Endothelial cell of umbilical vein (primary cell): Measurements from ENCODE around the gene RBP5. TPM values are rescaled to one million over a fixed set of nuclear protein-coding genes. Genes with fewer than 3 reads are reported as not detected.

Experiments
- BruUV-seq: library from RNA; stranded (reverse); fragments of 400-500 nt; replicated peaks from 2 replicates; lab custom pipeline; 2021; lab: Mats Ljungman, UMichigan
- CTCF ChIA-PET: fragments of 300-600, 350-600 bp; sonication (Branson Sonifier 250); formaldehyde crosslinking; loops from one replicate; lab custom pipeline; 2021; ENCODE audit warnings: antibody characterized with exemption, inconsistent platforms; lab: Charles Lee
- POLR2A ChIA-PET: fragments of 300-600, 350-600 bp; sonication (Branson Sonifier 250); formaldehyde crosslinking; loops from one replicate; lab custom pipeline; 2021; ENCODE audit warnings: antibody characterized with exemption, inconsistent platforms; lab: Charles Lee
- DNase-seq: peaks from one replicate; pipeline ENCODE4 v3.0.0-alpha.2; 2011; ENCODE audit warnings: low read depth, low spot score
- FAIRE-seq: peaks from 2 replicates; lab custom pipeline; 2011; peaks lifted over from hg19 to GRCh38; lab: Jason Lieb, UNC
- H2AFZ ChIP-seq: 2 replicates; pipeline ENCODE4 v1.6.0; 2012; ENCODE audit warnings: low read depth, low read length, control low read depth, inconsistent platforms
- H3K27ac ChIP-seq: 2 replicates; pipeline ENCODE4 v1.5.1; 2011; ENCODE audit warnings: low read depth, mild to moderate bottlenecking, control low read depth, low read length, moderate library complexity; ENCODE audit not compliant: insufficient read depth
- H3K27me3 ChIP-seq, 2 experiments: 2 replicates each; pipeline versions ENCODE4 v1.6.0 to v1.6.1; 2011; ENCODE audit warnings: low read length in 2 of 2, mixed read lengths in 1 of 2; ENCODE audit not compliant: control insufficient read depth in 2 of 2, insufficient read depth in 2 of 2
- H3K36me3 ChIP-seq, 2 experiments: 2 replicates in 1 of 2; 3 replicates in 1 of 2; pipeline ENCODE4 v1.5.1; 2011; ENCODE audit warnings: low read length in 2 of 2, mild to moderate bottlenecking in 1 of 2, moderate library complexity in 1 of 2; ENCODE audit not compliant: control insufficient read depth in 2 of 2, insufficient read depth in 2 of 2; ENCODE audit errors: extremely low read depth in 1 of 2
- H3K4me1 ChIP-seq: 3 replicates; pipeline ENCODE4 v1.5.1; 2011; ENCODE audit warnings: mild to moderate bottlenecking, low read length; ENCODE audit not compliant: control insufficient read depth, insufficient read depth; ENCODE audit errors: extremely low read depth
- H3K4me2 ChIP-seq: 2 replicates; pipeline ENCODE4 v1.6.1; 2011; ENCODE audit warnings: low read length, control low read depth, mixed read lengths; ENCODE audit not compliant: insufficient read depth
- H3K4me3 ChIP-seq, 3 experiments: fragments of 200-600 bp in 1 of 3; sonication (generic), shearing (Covaris generic) in 1 of 3; replicated peaks in 1 of 3; 2 replicates each; pipeline ENCODE4 v1.5.1; 2011 to 2016; ENCODE audit warnings: control low read depth in 3 of 3, low read length in 3 of 3, mild to moderate bottlenecking in 2 of 3, inconsistent platforms in 1 of 3, low read depth in 1 of 3, moderate library complexity in 1 of 3; ENCODE audit not compliant: insufficient read depth in 1 of 3
- H3K79me2 ChIP-seq: 2 replicates; pipeline ENCODE4 v1.6.0; 2012; ENCODE audit warnings: low read length, inconsistent platforms; ENCODE audit not compliant: control insufficient read depth, insufficient read depth
- H3K9ac ChIP-seq: replicated peaks from 2 replicates; pipeline ENCODE3; 2011; ENCODE audit warnings: low read length, control low read depth; ENCODE audit not compliant: insufficient read depth; ENCODE audit errors: extremely low read depth
- H3K9me1 ChIP-seq: replicated peaks from 3 replicates; pipeline ENCODE4 v1.6.0; 2011; ENCODE audit warnings: mild to moderate bottlenecking, low read length; ENCODE audit not compliant: control insufficient read depth, insufficient read depth; ENCODE audit errors: extremely low read depth
- H3K9me3 ChIP-seq: replicated peaks from 2 replicates; pipeline ENCODE4 v1.5.1; 2012; ENCODE audit warnings: low read length, inconsistent platforms; ENCODE audit not compliant: control insufficient read depth, insufficient read depth
- H4K20me1 ChIP-seq: replicated peaks from 2 replicates; pipeline ENCODE3; 2011; ENCODE audit warnings: mild to moderate bottlenecking, low read length; ENCODE audit not compliant: control insufficient read depth, insufficient read depth; ENCODE audit errors: extremely low read depth
- CTCF ChIP-seq, 2 donors: IDR thresholded peaks; 1 replicate in 1 of 2; 2 replicates in 1 of 2; pipeline ENCODE4 v1.5.1; 2011; ENCODE audit warnings: low read length in 2 of 2, mild to moderate bottlenecking in 2 of 2, moderate library complexity in 2 of 2, control low read depth in 1 of 2, inconsistent platforms in 1 of 2, low read depth in 1 of 2; ENCODE audit not compliant: insufficient read depth in 1 of 2; ENCODE audit errors: extremely low read depth in 1 of 2
- EZH2 ChIP-seq: IDR thresholded peaks from 2 replicates; pipeline ENCODE4 v1.6.1; 2012; ENCODE audit warnings: borderline replicate concordance, low read depth, mild to moderate bottlenecking, moderate library complexity, low read length, inconsistent platforms; ENCODE audit not compliant: severe bottlenecking
- FOS ChIP-seq: IDR thresholded peaks from 2 replicates; pipeline ENCODE4 v1.6.1; 2011; ENCODE audit warnings: mild to moderate bottlenecking, low read length, moderate library complexity, borderline replicate concordance; ENCODE audit not compliant: insufficient read depth
- GATA2 ChIP-seq: IDR thresholded peaks from 2 replicates; pipeline ENCODE4 v1.7.0; 2011; ENCODE audit warnings: low read depth, mild to moderate bottlenecking, moderate library complexity, mixed read lengths, low read length; ENCODE audit not compliant: insufficient read length, insufficient read depth
- JUN ChIP-seq: IDR thresholded peaks from 2 replicates; pipeline ENCODE4 v1.6.1; 2011; ENCODE audit warnings: borderline replicate concordance, low read depth; ENCODE audit not compliant: insufficient read length, insufficient read depth
- MAX ChIP-seq: IDR thresholded peaks from 2 replicates; pipeline ENCODE4 v1.6.1; 2011; ENCODE audit not compliant: insufficient read depth, insufficient read length
- MYC ChIP-seq: IDR thresholded peaks from one replicate; pipeline ENCODE4 v1.6.1; 2011; ENCODE audit warnings: mild to moderate bottlenecking, low read depth, low read length
- POLR2A ChIP-seq: IDR thresholded peaks from 2 replicates; pipeline ENCODE4 v1.6.1; 2012; ENCODE audit warnings: low read depth, mild to moderate bottlenecking, control low read depth, low read length
- POLR2AphosphoS5 ChIP-seq: IDR thresholded peaks from 2 replicates; pipeline ENCODE4 v1.6.1; 2012; ENCODE audit warnings: low read depth, mild to moderate bottlenecking, control low read depth, low read length, moderate library complexity; ENCODE audit not compliant: insufficient read depth
- dilution Hi-C: fragments of 300-500 bp; cut with MboI; formaldehyde crosslinking; loops from one replicate; pipeline ENCODE4 v1.15.0; 2019; ENCODE audit warnings: low sequenced_read_pairs; ENCODE audit not compliant: extremely low pct_ligation_motif_present
- intact Hi-C: fragments of 100-400 bp; cut with micrococcal nuclease; formaldehyde crosslinking; loops from one replicate; pipeline ENCODE4 v1.10.0; 2022
- polyA plus RNA-seq, 4 experiments: library from polyadenylated mRNA; depleted of rRNA in 3 of 4; stranded (reverse) in 3 of 4; unstranded in 1 of 4; fragments of >200 nt; gene quantifications; 2 replicates each; pipeline versions ENCODE4 v1.2.1 to v1.2.3, GENCODE V29; 2011 to 2012; ENCODE audit warnings: missing spikeins in 1 of 4
- total RNA-seq: library from RNA; stranded (reverse); gene quantifications from 2 replicates; pipeline ENCODE4 v1.2.3, GENCODE V29; 2021

RBP5 gene
- total and polyA plus RNA-seq, 2 donors (not counting 3 experiments of a cell fraction or from before 2014, with no cell fraction given) = 0.12 TPM; not detected in 1

GRCh38 chr12:7089196-7089871 is 39.4 kb downstream of the RBP5 start:
- Histone ChIP-seq H3K9ac (no peak overlapping the region), H4K20me1 (no peaks in the 10 kb centered on the region), H3K9me1 (no peaks in the 10 kb centered on the region), H3K4me3 (no peak overlapping the region), H3K9me3 (no peaks in the 10 kb centered on the region), H2AFZ (no peak overlapping the region), H3K79me2 (no peaks in the 10 kb centered on the region), H3K4me1 (peaks cover 6% of the 10 kb centered on the region), H3K4me2 (no peak overlapping the region), H3K27me3 (peaks cover 0 to 17% of the 10 kb centered on the region in 2 experiments), H3K36me3 (no peaks in the 10 kb centered on the region), H3K27ac (no peak overlapping the region)
- BruUV-seq = no TSS peak
- TF ChIP-seq JUN (no peak), EZH2 (no peak), MAX (no peak), CTCF (IDR thresholded peaks at IDR 0.05; ENCODE audit: extremely low read depth in 1 of 2, insufficient read depth in 1 of 2, low read depth in 1 of 2, low read length in 2 of 2) (no peak), FOS (no peak), GATA2 (no peak), POLR2A (no peak), MYC (no peak), POLR2AphosphoS5 (no peak)
- intact Hi-C loops = no loop called here
- DNase-seq (no peak), FAIRE-seq (no peak)
- ChIA-PET POLR2A (no interaction called here), CTCF (interaction anchor here (3.2 to 4.5 kb wide), 2 partner anchors 20 to 145 kb away, joined by 11 to 19 read pairs; partner anchors contain the start of genes C12orf57, C1RL and RNU7-1)
- dilution Hi-C loops = no loop called here
